GM18505 (cell line): Measurements from ENCODE around the gene HEBP1.

Experiments
- ATAC-seq: cut with Tn5 transposase; IDR thresholded peaks from one replicate; pipeline ENCODE4 v1.9.1; 2021; ENCODE audit not compliant: unreplicated experiment
- POLR2A ChIP-seq: IDR thresholded peaks from 4 replicates; pipeline ENCODE4 v1.6.1; 2011; ENCODE audit warnings: borderline replicate concordance; ENCODE audit not compliant: insufficient read depth, insufficient read length; ENCODE audit errors: extremely low read depth

The HEBP1 gene

DNA sequence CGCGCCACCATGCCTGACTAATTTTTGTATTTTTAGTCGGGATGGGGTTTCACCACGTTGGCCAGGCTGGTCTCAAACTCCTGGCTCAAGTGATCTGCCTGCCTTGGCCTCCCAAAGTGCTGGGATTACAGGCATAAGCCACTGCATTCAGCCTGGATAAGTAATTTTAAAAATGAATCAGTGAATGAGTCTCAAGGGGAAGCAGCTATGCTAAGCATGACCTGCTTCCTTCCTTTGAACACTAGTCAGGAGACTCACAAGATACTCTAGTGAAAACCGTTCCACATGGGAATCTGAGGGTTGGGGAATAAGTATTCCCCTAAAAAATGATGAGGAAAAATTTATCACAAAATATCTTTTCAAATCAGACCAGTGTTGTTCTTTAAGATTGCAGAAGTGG is 33.4 kb upstream of the HEBP1 start:
- ATAC-seq: no peak
- TF ChIP-seq POLR2A: no peak

DNA sequence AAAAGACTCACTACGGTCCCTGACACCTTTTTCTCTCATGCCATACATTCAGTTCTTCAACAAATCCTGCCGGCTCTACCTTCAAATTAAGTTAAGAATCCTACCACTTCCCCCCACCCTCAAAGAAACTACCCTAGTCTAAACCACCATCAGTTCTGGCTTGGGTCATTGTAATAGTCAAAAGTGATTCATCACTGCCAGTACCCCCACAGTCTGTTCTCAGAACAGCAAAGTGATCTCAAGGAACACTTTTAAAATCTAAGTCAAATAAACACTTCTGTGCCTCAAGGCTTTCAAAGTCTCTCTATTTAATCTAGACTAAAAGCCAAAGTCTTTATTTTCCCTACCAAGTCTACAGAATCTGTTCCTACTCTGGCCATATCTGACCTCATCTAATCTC is 32.1 kb upstream of the HEBP1 start:
- ATAC-seq: no peak
- no peak for TF ChIP-seq POLR2A

DNA sequence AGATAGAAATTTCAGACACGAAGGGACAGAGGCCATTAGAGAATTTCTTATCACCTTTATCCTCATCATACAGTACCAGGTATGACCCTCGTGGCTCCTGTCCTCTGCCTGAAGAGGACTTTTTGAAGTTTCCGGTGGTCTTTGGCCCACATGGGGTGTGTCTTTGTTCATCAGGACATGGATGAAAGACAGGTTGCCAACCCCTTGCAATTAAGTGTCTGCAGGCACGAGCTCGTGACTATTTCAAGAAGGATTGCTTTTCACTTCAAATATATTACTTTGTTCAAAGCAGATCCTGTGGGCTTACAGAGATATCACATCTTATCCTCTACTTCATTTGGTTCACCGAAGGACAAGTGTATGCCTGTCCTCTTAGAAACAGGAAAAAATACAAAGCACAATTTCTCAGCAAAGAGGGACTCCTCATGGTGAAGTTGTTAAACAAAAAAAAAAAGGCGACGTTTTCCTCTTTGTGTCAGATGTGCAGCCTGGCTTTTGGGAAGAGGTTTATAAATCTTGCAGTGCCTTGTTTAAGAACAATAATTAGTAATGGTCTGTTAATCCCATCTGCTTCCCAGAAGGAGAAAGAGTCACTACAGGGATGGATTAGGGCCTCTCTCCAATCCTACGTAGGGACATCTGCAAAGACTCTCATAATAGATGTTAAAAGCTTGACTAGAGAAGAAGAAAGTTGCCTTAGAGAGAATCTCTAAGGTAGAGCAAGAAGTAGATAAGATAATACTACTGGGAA is 30.7 kb upstream of the HEBP1 start:
- ATAC-seq: no peak
- no peak for TF ChIP-seq POLR2A

DNA sequence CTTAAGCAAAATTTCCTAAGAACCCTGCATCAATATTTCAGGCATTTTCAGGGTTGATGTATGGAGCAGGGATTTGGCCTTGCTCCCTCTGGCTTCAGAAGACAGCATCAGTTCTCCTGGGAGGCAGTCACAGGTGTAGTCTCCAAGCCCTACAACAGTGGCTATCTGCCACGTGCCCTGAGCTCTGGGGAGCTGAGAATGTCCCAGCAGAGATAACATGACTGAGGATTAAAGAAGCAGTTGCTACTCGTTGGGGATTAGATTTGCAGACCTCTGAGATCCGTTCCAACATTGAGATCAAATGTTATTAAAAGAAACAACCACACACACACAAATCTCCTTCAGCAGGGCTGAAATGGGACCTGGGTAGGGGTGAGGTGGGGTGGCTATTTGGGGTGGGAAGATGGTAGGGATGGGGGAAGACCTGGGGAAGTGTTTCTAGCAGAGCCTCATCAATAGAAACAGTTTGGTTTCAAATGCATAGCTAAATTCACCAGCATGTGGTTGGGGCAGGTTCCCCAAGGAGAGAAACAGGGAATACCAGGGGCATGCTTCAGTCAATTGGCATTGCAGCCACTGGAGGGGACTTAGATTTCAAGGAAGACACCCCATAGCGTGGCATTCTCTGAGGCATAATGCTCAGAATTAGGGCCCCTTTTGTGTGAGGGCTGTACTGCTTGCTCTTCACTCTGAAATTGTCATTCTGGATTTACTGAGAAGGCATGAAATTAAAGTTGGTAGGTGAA is 28.9 kb upstream of the HEBP1 start:
- no peak for TF ChIP-seq POLR2A
- no peak for ATAC-seq

DNA sequence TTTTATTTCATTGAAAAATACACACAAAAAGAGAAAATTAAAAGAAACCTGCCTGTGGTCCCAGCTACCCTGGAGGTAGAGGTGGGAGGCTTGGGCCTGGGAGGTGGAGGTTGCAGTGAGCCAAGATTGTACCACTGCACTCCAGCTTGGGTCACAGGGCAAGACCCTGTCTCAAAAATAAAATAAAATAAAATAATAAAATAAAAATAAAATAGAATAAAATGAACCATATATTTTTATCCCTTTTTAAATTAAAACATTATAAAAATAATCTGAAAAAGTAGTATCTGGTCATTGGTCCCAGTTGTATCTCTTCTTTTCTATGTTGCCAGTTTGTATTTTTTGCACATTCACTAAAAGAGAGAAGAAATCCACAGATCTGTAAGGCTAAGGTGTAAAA is 27.4 kb upstream of the HEBP1 start:
- TF ChIP-seq POLR2A: no peak
- ATAC-seq: no peak

DNA sequence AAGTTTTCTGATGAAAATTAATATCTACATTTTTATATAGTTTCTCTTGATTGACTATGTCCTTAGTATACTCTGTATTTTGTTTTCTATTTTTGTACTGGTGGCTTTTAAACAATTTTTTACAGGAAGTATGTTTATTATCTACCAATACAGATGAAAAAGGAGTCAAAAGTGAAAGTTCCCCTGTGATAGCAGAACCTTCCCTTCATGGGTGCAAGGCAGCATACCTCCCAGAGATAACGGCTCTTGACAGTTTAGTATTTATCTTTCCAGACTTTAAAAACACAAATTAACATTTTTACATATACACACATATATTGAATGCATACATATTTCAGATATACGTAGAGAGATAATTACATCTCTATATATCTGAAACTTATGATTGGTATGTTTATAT is 27.0 kb upstream of the HEBP1 start:
- no peak for ATAC-seq
- no peak for TF ChIP-seq POLR2A

DNA sequence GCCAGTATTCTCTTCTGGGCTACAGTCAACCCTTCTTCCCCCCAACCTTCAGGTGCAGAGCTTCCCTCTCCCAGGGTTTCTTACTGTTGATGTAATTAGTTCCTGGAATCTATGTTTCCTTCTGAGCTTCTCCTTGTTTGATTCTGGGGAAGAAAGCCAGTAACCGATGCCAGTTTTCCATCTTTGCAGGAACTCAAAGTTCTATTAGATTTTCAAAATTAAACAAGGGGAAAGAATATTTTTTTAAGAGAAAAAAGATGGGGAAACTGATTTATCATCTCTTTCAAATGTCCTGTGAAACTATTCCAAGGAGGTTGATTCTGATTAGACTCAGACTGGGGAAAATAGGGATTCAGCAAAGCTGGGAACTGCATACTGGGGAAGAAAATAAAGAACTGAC is 26.2 kb upstream of the HEBP1 start:
- no peak for ATAC-seq

DNA sequence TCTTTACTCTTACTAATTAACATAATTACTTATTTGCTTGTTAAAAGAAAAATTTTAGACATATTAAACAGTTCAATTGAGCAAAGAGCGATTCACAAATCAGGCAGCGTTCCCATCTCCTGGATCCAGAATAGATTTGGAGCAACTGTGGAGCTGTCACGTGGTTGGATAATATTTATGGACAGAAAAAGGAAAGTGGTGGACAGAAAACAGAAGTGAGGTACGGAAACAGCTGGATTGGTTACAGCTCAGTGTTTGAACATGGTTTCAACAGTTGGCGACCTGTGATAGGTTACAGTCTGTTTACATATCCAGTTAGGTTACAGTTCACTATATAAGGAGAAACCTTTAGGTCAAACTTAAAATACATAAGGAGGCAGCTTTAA is 24.5 kb upstream of the HEBP1 start:
- TF ChIP-seq POLR2A: no peak

More for the DNA sequence above, 26.2 kb upstream of the HEBP1 start:
- no peak for TF ChIP-seq POLR2A

DNA sequence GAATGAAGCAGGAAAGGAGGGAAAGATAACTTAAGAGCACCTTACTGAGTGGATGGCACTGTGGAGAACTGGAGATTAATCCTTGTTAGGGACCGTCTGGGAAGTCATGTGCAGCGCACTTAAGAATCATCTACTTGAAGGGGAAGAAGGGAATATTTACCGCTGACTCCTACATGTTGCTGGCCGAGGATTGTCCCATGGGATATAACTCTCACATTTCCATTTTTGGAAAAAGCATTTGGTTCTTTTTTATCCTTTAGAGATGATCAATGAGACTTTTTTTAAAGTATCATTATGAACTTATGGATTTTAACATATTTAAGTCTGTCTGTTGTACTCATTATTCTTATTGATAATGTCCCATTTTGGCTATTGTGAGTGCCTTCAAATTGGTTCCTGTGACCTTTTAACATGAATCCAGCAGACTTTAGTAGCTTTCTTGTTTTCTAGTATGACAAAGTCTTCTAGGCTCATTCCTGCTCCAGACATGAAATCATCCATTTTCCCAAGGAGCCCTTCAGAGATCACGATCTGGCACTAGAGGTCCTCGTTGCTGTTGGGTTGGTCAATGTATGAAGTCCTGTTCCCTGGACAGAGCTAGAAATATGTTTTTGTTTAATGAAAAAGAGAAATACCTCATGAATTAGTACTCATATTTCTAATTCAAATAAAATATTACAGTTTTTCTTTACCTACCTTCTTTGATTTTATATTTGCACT is 23.9 kb upstream of the HEBP1 start:
- TF ChIP-seq POLR2A: no peak
- ATAC-seq: no peak

More for the DNA sequence above, 24.5 kb upstream of the HEBP1 start:
- no peak for ATAC-seq

DNA sequence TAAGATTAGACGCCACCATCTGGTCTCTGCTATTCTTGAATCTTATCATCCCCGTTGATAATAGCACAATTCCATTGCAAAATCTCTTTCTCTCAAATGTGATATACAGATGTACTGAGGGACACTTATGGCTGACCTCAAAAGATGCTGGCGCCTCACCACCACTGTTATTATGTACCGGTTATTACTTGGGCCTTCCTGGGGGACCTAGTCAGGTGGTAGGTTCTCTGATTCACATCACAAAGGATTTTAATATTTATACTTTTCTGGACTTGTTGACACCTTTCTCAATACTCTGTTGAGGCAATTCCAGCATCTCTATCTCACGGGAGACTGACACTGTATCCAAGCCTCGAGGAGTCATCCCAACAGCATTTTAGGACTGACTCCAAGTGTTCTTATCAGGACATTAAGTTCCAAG is 22.8 kb upstream of the HEBP1 start:
- ATAC-seq: no peak
- TF ChIP-seq POLR2A: no peak

DNA sequence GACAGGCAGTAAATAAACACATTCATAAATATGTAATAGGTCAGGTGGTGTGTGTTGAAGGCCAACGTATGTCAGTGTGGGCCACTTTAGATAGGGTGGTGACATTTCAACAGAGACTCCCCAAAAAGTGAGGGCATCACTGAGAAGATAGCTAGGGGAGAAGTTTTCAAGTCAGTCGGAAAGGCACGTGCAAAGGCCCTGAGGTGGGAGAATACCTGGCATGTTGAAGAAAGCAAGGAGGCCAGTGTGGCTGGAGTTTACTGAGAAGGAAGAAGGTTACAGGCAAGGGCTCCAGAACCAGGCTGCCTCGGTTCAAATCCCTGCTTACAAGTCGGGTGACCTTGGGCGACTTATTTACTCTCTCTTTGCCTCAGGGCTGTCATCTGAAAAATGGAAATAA is 11.0 kb upstream of the HEBP1 start:
- TF ChIP-seq POLR2A: no peak
- no peak for ATAC-seq

- no peak for TF ChIP-seq POLR2A
- no peak for ATAC-seq
Measured at GRCh38 chr12:13008741-13009380, 8.8 kb upstream of the HEBP1 start.
